A549 (cell line): Measurements from ENCODE around the gene NAALADL1. TPM values are rescaled to one million over a fixed set of nuclear protein-coding genes. Genes with fewer than 3 reads are reported as not detected.

Experiments used
- ATAC-seq, 2 experiments: fragments of 200-7000 bp in 1 of 2; fragments of >200 bp in 1 of 2; cut with Nextera tagmentation in 1 of 2; cut with Tn5 transposase in 1 of 2; 3 replicates each; pipeline versions ENCODE4 v1.8.0 to v1.9.1; 2018 to 2020; ENCODE audit warnings: mild to moderate bottlenecking in 1 of 2, moderate library complexity in 1 of 2
- CTCF ChIA-PET: fragments of 300-600 bp; sonication (Branson Sonifier 250); formaldehyde crosslinking; extraction: SDS; loops from one replicate; lab custom pipeline; 2021; ENCODE audit warnings: antibody characterized with exemption, inconsistent platforms; lab: Yijun Ruan, JAX
- POLR2A ChIA-PET: fragments of 350-600 bp; formaldehyde crosslinking; extraction: SDS; loops from one replicate; lab custom pipeline; 2021; ENCODE audit warnings: antibody characterized with exemption, inconsistent platforms; lab: Yijun Ruan, JAX
- DNase-seq, 2 experiments: peaks; one replicate each; pipeline versions ENCODE4 v3.0.0 to v3.0.0-alpha.2; 2011 to 2016; ENCODE audit warnings: low read depth in 1 of 2, low spot score in 1 of 2
- FAIRE-seq: peaks from 2 replicates; lab custom pipeline; 2011; peaks lifted over from hg19 to GRCh38; lab: Jason Lieb, UNC
- H3K27ac ChIP-seq, 2 experiments: fragments of >200 bp; sonication (Bioruptor Twin); formaldehyde crosslinking; 3 replicates each; pipeline ENCODE4 v1.5.1; 2016 to 2017
- H3K4me1 ChIP-seq: fragments of >200 bp; sonication (Bioruptor Twin); formaldehyde crosslinking; 3 replicates; pipeline ENCODE4 v1.6.1; 2016
- H3K4me2 ChIP-seq: fragments of >200 bp; sonication (Bioruptor Twin); formaldehyde crosslinking; 3 replicates; pipeline ENCODE4 v1.6.1; 2016
- H3K4me3 ChIP-seq: fragments of >200 bp; sonication (Bioruptor Twin); formaldehyde crosslinking; 3 replicates; pipeline ENCODE4 v1.5.1; 2016
- H3K9me3 ChIP-seq: fragments of >200 bp; sonication (Bioruptor Twin); formaldehyde crosslinking; 3 replicates; pipeline ENCODE4 v1.6.1; 2016
- CBX2 ChIP-seq: fragments of 200-600 bp; sonication (generic); IDR thresholded peaks from 2 replicates; pipeline ENCODE4 v1.6.1; 2016; ENCODE audit warnings: low read depth, mild to moderate bottlenecking, borderline replicate concordance
- FOSB ChIP-seq: fragments of 250-450 bp; sonication (Bioruptor Pico); IDR thresholded peaks from 2 replicates; pipeline ENCODE4 v1.5.0; 2020; ENCODE audit warnings: mild to moderate bottlenecking, moderate library complexity
- GATA3 ChIP-seq: IDR thresholded peaks from 2 replicates; pipeline ENCODE4 v1.6.1; 2012; ENCODE audit warnings: borderline replicate concordance
- HMGXB4 ChIP-seq: fragments of 250-450 bp; sonication (Bioruptor Pico); IDR thresholded peaks from 2 replicates; pipeline ENCODE4 v1.5.0; 2021; ENCODE audit warnings: mild to moderate bottlenecking, moderate library complexity, borderline replicate concordance
- HOXA7 ChIP-seq: fragments of 250-450 bp; sonication (Bioruptor Pico); IDR thresholded peaks from 2 replicates; pipeline ENCODE4 v1.5.0; 2020; ENCODE audit warnings: mild to moderate bottlenecking, moderate library complexity
- JUN ChIP-seq, 2 experiments: fragments of >200 bp; sonication (Bioruptor Twin); formaldehyde crosslinking; IDR thresholded peaks; 2 replicates in 1 of 2; 3 replicates in 1 of 2; pipeline ENCODE4 v1.6.1; 2016 to 2017
- KDM1A ChIP-seq: fragments of 200-600 bp; sonication (generic); IDR thresholded peaks from 2 replicates; pipeline ENCODE4 v1.6.1; 2016; ENCODE audit warnings: low read depth, mild to moderate bottlenecking
- MYC ChIP-seq: IDR thresholded peaks from 2 replicates; pipeline ENCODE4 v1.6.1; 2012; ENCODE audit warnings: mild to moderate bottlenecking, inconsistent platforms, low read length, improper control_type of control experiment, borderline replicate concordance
- NPAS2 ChIP-seq: fragments of 250-450 bp; sonication (Bioruptor Pico); IDR thresholded peaks from 2 replicates; pipeline ENCODE4 v1.8.0; 2022; ENCODE audit warnings: mild to moderate bottlenecking, moderate library complexity, borderline replicate concordance
- RAD21 ChIP-seq, 2 experiments: fragments of >200 bp in 1 of 2; sonication (Bioruptor Twin) in 1 of 2; formaldehyde crosslinking in 1 of 2; IDR thresholded peaks in 1 of 2; conservative IDR thresholded peaks in 1 of 2; 2 replicates in 1 of 2; 3 replicates in 1 of 2; pipeline ENCODE4 v1.6.1; 2012 to 2018; ENCODE audit warnings: inconsistent platforms in 1 of 2
- RARB ChIP-seq: fragments of 250-450 bp; sonication (Bioruptor Pico); IDR thresholded peaks from 2 replicates; pipeline ENCODE4 v1.8.0; 2021; ENCODE audit warnings: mild to moderate bottlenecking, moderate library complexity
- RCOR1 ChIP-seq: fragments of 150-350 bp; IDR thresholded peaks from 2 replicates; pipeline ENCODE4 v1.6.1; 2014; ENCODE audit warnings: antibody characterized with exemption, low read length, low read depth
- RFX5 ChIP-seq: fragments of 450-650 bp; IDR thresholded peaks from 2 replicates; pipeline ENCODE4 v1.7.1; 2014; ENCODE audit warnings: antibody characterized with exemption, mild to moderate bottlenecking, moderate library complexity
- SMC3 ChIP-seq: fragments of >200 bp; sonication (Bioruptor Twin); formaldehyde crosslinking; IDR thresholded peaks from 3 replicates; pipeline ENCODE4 v1.6.1; 2018; ENCODE audit warnings: inconsistent platforms
- SREBF2 ChIP-seq: fragments of 450-650 bp; IDR thresholded peaks from 2 replicates; pipeline ENCODE4 v1.6.1; 2014; ENCODE audit warnings: mild to moderate bottlenecking, moderate library complexity
- TP53 ChIP-seq: fragments of 250-450 bp; sonication (Bioruptor Pico); IDR thresholded peaks from 2 replicates; pipeline ENCODE4 v1.5.0; 2021; ENCODE audit warnings: mild to moderate bottlenecking, moderate library complexity
- WGBS: methylation state at CpG from one replicate; pipeline ENCODE4 v1.1.6; 2017; ENCODE audit errors: missing lambda C conversion rate; 5-methylcytosine and 5-hydroxymethylcytosine counted together
- polyA plus RNA-seq, 4 experiments: library from polyadenylated mRNA; depleted of rRNA in 3 of 4; stranded (reverse); fragments of >200 nt; fragmentation: RNase III in 1 of 4; extraction: RNeasy Plus Mini Kit Qiagen cat#74134 plus additional on column Dnase treatment in 1 of 4; gene quantifications; 2 replicates in 3 of 4; 3 replicates in 1 of 4; pipeline ENCODE4 v1.2.3, GENCODE V29; 2011 to 2017
- TF ChIP-seq, protein P1 (sequence below): IDR thresholded peaks from 2 replicates; pipeline ENCODE4 v1.6.1; 2012; ENCODE audit warnings: low read depth, borderline replicate concordance
- TF ChIP-seq, protein P2 (sequence below): fragments of 450-650 bp; IDR thresholded peaks from 2 replicates; pipeline ENCODE4 v1.6.1; 2014; ENCODE audit warnings: antibody characterized with exemption

The NAALADL1 gene
- polyA plus RNA-seq, 2 of the 4 experiments (the other 2 are of a cell fraction) = not detected

- ChIA-PET POLR2A (no interaction called here), CTCF (interaction anchor here (0.9 to 2.1 kb wide), 5 partner anchors 10 to 33 kb away, joined by 3 to 8 read pairs (median 3); partner anchors contain the start of genes ARL2 and NAALADL1)
- ATAC-seq = no peak
- Histone ChIP-seq H3K4me2 (no peak overlapping the region), H3K27ac (no peak overlapping the region), H3K9me3 (no peaks in the 10 kb centered on the region), H3K4me1 (peaks cover 11% of the 10 kb centered on the region), H3K4me3 (no peak overlapping the region)
- FAIRE-seq = no peak
- WGBS = 93% methylated on average over 40 of the region's 56 CpGs
- TF ChIP-seq RARB (CRISPR knock-in tag) (no peak), NPAS2 (CRISPR knock-in tag) (no peak), JUN (IDR thresholded peaks at IDR 0.05) (no peak), CBX2 (no peak), RFX5 (no peak), RAD21 (conservative IDR thresholded peaks at IDR 0.05 in 1 of 2, IDR thresholded peaks at IDR 0.05 in 1 of 2) (no peak), HOXA7 (CRISPR knock-in tag) (no peak), SREBF2 (no peak), HMGXB4 (CRISPR knock-in tag) (no peak)
- TF ChIP-seq, protein P1, sequence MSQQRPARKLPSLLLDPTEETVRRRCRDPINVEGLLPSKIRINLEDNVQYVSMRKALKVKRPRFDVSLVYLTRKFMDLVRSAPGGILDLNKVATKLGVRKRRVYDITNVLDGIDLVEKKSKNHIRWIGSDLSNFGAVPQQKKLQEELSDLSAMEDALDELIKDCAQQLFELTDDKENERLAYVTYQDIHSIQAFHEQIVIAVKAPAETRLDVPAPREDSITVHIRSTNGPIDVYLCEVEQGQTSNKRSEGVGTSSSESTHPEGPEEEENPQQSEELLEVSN = no peak
- TF ChIP-seq, protein P2, sequence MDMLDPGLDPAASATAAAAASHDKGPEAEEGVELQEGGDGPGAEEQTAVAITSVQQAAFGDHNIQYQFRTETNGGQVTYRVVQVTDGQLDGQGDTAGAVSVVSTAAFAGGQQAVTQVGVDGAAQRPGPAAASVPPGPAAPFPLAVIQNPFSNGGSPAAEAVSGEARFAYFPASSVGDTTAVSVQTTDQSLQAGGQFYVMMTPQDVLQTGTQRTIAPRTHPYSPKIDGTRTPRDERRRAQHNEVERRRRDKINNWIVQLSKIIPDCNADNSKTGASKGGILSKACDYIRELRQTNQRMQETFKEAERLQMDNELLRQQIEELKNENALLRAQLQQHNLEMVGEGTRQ = no peak
- DNase-seq = no peak
Observed at GRCh38 chr11:65047581-65048422, 10.6 kb downstream of the NAALADL1 start.

DNA sequence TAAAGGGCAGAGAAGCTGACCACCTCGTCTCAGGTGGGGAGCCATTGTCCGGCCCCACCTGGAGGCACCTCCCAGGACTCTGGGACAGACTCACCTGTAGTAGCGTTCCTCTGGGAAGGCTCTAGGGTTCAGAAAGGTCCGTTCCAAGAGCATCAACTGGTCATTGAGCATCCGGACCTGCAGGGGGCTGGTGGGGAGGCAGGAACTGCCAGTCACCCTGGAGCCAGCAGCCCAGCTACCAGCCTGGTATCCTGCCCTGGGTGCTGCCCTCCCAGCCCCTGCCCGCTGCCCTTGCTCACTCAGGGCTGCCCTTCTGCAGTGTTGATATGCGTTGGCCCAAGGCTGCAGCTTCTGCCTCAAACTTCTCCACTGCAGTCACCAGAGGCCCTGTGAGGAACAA lies 12.6 kb downstream of the NAALADL1 start:
- FAIRE-seq (no peak), DNase-seq (no peak), ATAC-seq (no peak)
- POLR2A ChIA-PET = no interaction called here
- H3K9me3 ChIP-seq = no peaks in the 10 kb centered on the region
- H3K27ac ChIP-seq = no peak overlapping the region
- WGBS = 97% methylated on average over 6 of the region's 7 CpGs
- peaks cover 19% of the 10 kb centered on the region for H3K4me1 ChIP-seq
- H3K4me3 ChIP-seq = no peak overlapping the region
- no peak for TF ChIP-seq RCOR1
- TF ChIP-seq SMC3 = no peak
- no peak for TF ChIP-seq CBX2
- TF ChIP-seq HMGXB4 (CRISPR knock-in tag) = no peak
- CTCF ChIA-PET = interaction anchor here (1.0 to 3.2 kb wide), 6 partner anchors 13 to 285 kb away, joined by 4 to 10 read pairs (median 6); partner anchors contain the start of genes ARL2, NAALADL1 and SNX15
- H3K4me2 ChIP-seq = no peak overlapping the region

DNA sequence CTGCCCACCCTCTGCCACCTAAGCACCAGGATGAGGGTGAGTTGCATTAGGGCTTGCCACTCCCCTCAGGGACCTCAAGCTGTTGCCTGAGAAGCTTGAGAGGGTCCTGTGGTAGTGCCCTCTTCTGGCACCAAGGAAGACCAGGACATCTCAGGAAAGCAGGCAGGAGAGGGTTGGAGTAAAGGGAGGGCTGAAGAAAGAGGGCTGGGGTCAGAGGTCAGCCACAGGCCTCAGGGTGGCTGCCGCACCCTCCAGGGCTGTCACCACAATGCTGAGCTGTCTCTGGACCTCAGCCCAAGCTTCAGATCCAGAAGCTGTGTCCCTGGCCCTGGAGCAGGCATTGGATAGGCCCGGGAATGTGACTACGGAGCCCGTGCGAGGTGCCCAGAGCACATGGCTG lies 13.3 kb downstream of the NAALADL1 start:
- H3K9me3 ChIP-seq = no peaks in the 10 kb centered on the region
- H3K4me1 ChIP-seq = peaks cover 23% of the 10 kb centered on the region
- ChIA-PET CTCF (interaction anchor here (1.0 to 3.2 kb wide), 5 partner anchors 18 to 286 kb away, joined by 4 to 8 read pairs (median 6); partner anchors contain the start of genes ARL2 and SNX15), POLR2A (no interaction called here)
- 83% methylated on average over 5 of the region's 5 CpGs for WGBS
- H3K4me3 ChIP-seq = no peak overlapping the region
- ATAC-seq (no peak), DNase-seq (no peak), FAIRE-seq (no peak)
- H3K27ac ChIP-seq = no peak overlapping the region
- TF ChIP-seq, protein P2 = no peak
- TF ChIP-seq RARB (CRISPR knock-in tag) (no peak), FOSB (CRISPR knock-in tag) (no peak), MYC (no peak), TP53 (CRISPR knock-in tag) (no peak), GATA3 (no peak), KDM1A (no peak)
- H3K4me2 ChIP-seq = no peak overlapping the region
